ENCODE measurements around the gene GRM1. TPM values are rescaled to one million over a fixed set of nuclear protein-coding genes. Genes with fewer than 3 reads are reported as not detected.

The GRM1 gene
- total and polyA plus RNA-seq, 9 donors = 0.02 to 0.24 (median 0.10) TPM

DNA sequence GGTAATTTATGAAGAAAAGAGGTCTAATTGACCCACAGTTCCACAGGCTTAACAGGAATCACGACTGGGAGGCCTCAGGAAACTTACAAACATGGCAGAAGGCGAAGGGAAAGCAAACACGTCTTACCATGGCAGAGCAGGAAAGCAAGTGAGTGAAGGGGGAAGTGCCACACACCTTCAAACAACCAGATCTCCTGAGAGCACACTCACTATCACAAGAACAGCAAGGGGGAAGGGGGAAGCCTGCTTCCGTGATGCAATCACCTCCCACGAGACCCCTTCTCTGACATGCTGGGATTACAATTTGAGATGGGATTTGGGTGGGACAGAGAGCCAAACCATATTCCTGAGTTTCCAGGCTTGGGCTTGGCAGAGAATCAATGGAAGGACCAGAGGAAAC, 390.7 kb downstream of the GRM1 start:
- Histone ChIP-seq H3K4me3 (no peak overlapping the region), H3K36me3 (no peaks in the 10 kb centered on the region), H3K27me3 (no peaks in the 10 kb centered on the region), H3K4me1 (ENCODE audit: insufficient read depth) (no peaks in the 10 kb centered on the region), H3K9me3 (no peaks in the 10 kb centered on the region), H3K27ac (no peak overlapping the region)
- intact Hi-C loops (cut with DNase I) = no loop called here
- TF ChIP-seq EP300 (IDR thresholded peaks at IDR 0.05) (no peak), POLR2A (IDR thresholded peaks at IDR 0.05) (no peak), CTCF (IDR thresholded peaks at IDR 0.05) (no peak)
- 65 to 74% (median 68%) methylated on average over 5 of the region's 5 CpGs for WGBS, 3 donors
- no peak for DNase-seq

DNA sequence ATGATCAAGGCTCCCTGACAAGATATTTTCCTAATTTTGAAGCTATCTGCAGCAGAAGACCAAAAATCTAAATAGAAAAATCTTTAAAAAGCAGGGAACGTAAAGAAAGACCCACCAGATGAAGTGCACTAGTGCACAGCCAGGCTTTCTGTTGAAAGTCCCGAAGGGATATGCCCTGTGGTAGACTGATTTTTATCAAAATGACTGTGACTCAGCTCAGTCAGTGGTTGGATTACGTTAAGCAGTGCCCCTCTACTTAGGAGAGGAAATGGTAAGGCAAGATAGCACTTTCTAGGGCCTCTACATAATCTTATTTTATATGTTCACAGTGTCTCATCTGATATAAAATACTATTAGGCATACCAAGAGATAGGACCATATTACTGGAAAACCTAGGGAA, 391.4 kb downstream of the GRM1 start:
- DNase-seq = no peak
- Histone ChIP-seq H3K27me3 (no peaks in the 10 kb centered on the region), H3K4me3 (no peak overlapping the region), H3K9me3 (no peaks in the 10 kb centered on the region), H3K27ac (no peak overlapping the region), H3K36me3 (no peaks in the 10 kb centered on the region), H3K4me1 (ENCODE audit: insufficient read depth) (no peaks in the 10 kb centered on the region)
- TF ChIP-seq EP300 (IDR thresholded peaks at IDR 0.05) (no peak), CTCF (IDR thresholded peaks at IDR 0.05) (no peak), POLR2A (IDR thresholded peaks at IDR 0.05) (no peak)
- intact Hi-C loops (cut with DNase I) = no loop called here
- 68 to 82% (median 74%) methylated on average over 3 of the region's 3 CpGs for WGBS, 3 donors

DNA sequence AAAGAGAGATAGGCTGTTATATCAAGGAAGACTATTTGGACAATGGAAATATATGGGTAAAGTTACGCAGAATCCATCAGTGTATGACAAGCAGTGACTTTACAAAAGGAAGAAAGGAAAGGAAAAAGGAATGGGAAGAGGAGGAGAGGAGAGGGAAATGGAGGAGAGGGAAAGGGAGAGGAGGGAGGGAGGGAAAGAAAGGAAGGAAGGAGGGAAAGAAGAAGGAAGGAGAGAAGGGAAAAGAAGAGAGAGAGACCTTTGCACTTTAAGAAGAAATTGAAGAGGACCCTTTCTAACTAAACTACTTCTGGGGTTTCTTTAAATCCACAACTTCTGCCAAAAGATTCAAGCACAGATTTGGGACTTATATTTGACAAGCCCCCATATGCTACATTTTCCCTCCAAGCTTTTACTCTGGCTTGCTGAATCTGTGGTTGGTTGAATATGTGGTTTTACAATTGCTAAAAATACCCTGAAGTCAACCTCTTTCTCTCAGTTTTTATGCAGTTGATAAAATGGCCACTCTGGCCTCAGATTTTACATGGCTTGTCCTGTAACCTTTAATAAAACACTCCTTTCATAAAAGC, 394.0 kb downstream of the GRM1 start:
- intact Hi-C loops (cut with DNase I) = no loop called here
- Histone ChIP-seq H3K4me1 (ENCODE audit: insufficient read depth) (no peaks in the 10 kb centered on the region), H3K27ac (no peak overlapping the region), H3K36me3 (no peaks in the 10 kb centered on the region), H3K9me3 (no peaks in the 10 kb centered on the region), H3K4me3 (no peak overlapping the region), H3K27me3 (no peaks in the 10 kb centered on the region)
- no peak for DNase-seq
- 84 to 89% (median 89%) methylated on average over 1 of the region's 1 CpG for WGBS, 3 donors
- no peak for TF ChIP-seq CTCF (IDR thresholded peaks at IDR 0.05)
- TF ChIP-seq EP300 (IDR thresholded peaks at IDR 0.05) = no peak
- TF ChIP-seq POLR2A (IDR thresholded peaks at IDR 0.05) = no peak

DNA sequence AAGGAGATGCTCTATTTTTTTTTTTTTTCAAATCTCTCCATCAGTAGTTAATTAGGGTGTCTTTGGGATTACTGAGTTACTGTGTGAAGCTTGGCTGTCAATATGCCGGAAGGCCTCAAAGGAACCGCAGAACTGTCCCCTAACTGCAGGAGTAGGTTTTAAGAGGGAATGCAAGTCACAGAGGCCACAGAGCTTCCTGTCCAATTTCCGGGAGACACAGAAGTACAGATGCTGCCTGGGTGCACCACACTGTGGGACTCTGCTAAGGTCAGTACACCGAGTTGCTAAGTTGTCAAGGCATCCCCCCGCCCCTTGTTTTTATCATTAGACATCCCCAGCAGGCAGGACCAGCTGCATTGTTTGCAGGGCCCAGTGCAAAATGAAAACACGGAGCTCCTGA, 394.6 kb downstream of the GRM1 start:
- Histone ChIP-seq H3K4me3 (no peak overlapping the region), H3K36me3 (no peaks in the 10 kb centered on the region), H3K27ac (no peak overlapping the region), H3K4me1 (ENCODE audit: insufficient read depth) (no peaks in the 10 kb centered on the region), H3K9me3 (no peaks in the 10 kb centered on the region), H3K27me3 (no peaks in the 10 kb centered on the region)
- intact Hi-C loops (cut with DNase I) = no loop called here
- TF ChIP-seq CTCF (IDR thresholded peaks at IDR 0.05) (no peak), EP300 (IDR thresholded peaks at IDR 0.05) (no peak), POLR2A (IDR thresholded peaks at IDR 0.05) (no peak)
- WGBS, 3 donors = 76 to 83% (median 76%) methylated on average over 6 of the region's 6 CpGs
- no peak for DNase-seq

Data from ovary (tissue), 9 donors.